Activated CD4-positive, alpha-beta T cell treated with anti-CD3 and anti-CD28 coated beads for 4 hours (primary cell): ENCODE measurements around the gene CROCC2.
A peak's percentile ranks its signal among the peaks of the same experiment; 100 is the strongest.

ENCODE experiments used
- DNase-seq, 2 donors: peaks; one replicate each; pipeline ENCODE4 v3.0.0-alpha.2; 2020

The CROCC2 gene

DNA sequence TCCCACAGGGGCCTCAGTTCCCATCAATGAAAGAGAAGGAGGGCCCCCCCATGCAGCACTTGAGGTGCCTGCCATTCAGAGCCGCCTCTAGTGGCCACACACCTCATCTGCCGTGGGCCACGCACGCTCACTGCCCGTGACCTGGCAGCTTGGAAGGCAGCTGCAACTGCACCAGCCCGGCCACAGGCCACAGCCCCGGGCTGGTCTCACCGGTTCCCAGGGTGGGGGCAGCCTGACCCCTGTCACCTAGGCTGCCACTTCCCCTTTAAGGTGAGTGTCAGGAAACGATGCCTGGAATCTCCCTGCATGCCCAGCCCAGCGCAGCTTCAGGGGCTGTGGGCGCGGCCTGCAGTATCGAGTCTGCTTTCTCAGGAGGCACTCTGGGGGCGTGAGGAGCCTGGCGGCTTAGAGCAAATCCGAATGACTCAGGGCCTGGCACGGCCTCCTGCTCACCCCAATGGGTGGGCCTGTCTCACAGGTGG is 12.7 kb upstream of the CROCC2 start:
- DNase-seq = peak in 1 of 2 donors; percentile 38

DNA sequence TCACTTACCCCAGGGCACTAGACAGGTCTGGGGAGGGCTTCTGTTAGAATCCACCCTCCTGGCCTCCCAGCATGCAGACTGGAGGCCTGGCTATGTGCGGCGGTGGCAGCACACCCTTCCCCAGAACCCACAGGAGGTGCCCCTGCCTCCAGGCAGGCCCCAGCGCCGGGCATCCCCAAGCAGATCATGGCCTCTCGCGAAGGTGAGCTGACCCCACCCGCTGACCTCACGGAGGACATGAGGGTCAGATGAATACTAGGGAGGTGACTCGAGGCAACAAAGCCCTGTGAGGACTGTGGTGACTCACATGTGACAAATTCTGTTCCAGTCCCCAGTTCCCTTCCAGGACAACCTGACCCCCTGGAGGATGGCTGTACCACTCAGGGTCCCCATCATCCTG is 12.1 kb upstream of the CROCC2 start:
- DNase-seq = no peak

DNA sequence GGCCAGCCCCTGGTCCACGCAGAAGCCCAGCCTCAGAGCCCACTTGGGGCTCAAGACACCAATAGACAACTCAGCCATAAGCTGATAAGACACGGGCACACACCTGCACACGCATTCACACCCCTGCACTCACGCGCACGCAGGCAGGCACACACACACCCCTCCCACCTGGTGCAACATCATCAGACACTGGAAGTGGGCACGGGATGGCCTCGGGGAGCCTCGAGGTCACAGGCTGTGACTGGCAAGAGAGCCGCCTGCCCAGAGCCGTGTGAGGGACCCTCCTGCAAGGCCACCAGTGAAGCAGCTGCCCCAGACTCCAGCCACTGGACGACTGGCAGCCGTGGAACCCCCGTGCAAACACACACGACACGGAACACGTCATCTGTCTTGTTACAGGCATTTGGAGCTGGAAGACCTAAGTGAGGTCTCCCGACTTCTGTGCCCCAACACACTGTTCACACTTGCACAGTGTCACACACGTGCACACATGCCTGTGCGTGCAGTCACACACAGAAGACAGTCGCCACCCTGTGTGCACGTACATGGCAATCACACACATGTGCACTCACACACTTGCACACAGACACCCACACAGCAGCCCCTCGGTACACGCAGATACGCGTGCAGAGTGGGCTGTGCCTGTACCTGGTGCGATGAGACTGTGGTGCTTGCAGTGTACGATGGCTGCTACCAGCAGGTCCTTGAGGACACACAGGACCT is 11.1 kb upstream of the CROCC2 start:
- DNase-seq = no peak

GRCh38 chr2:240895656-240896388 is 10.3 kb upstream of the CROCC2 start, which contains the start of gene MAB21L4:
Gene MAB21L4, minus strand, starts transcription at chr2:240896156. Its CDS starts 159 bp downstream, at chr2:240895997.
- no peak for DNase-seq

GRCh38 chr2:240896394-240896793 is 9.7 kb upstream of the CROCC2 start:
- no peak for DNase-seq

- no peak for DNase-seq
These were observed 9.1 kb upstream of the CROCC2 start for GRCh38 chr2:240896871-240897692.

DNA sequence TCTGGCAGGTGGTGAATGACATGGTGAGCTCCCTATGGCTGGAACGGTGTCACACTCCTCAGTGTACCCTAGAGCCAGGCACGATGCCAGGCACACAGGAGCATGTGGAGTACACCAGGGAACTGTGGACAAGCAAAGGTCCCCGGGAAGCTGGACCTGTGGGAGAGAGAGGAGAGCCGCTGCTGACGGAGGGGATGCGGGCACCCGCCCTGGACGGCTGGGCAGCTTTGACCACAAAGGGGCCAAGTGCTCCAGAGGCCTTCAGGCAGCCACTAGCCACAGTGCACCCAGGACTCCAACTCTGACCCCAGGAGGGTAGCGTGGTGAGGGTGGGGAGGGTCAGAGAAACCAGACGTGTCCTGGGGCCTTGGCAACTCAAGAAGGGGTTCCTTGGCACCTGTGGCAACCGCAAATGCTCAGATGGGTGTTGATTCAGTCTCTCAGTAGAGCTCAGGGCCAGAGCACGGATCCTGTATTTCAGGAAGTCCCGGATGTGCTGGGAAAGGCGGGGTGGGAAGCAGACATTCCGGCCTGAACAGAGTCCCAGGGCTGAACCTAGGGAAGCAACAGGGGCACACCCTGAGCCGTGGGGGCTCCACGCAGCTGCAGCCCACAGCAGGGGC is 7.9 kb upstream of the CROCC2 start:
- no peak for DNase-seq

DNA sequence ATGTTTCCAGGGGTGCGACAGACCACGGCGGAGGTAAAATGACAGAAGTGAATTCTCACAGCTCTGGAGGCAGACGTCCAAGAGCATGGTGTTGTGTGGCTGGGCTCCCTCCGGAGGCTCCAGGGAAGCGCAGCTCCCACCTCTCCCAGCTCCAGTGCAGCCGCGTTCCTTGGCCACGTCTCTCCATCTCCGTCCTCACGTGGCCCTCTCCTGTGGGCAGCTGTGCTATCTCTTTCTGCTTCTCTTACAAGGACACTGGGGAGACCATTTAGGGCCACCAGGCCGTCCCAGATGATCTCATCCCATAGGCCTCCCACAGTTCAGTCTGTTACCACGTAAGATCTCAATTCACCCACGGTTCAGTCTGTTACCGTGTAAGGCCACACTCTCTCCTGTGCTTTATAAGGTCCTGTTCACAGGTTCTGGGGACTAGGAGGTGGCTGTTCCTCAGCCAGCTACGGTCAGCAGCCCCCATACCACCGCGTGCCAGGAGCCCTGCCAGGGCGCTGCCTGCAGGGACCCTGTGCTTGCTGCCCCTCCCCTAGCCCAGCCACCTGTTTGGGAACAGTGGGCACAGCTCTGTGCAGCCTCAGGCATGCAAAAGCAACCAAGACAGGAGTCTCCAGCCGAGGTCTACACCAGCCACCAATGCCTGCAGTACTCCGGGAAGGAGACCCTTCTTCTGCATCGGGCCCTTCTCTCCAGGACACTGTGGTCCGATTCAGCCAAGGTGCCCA is 7.2 kb upstream of the CROCC2 start:
- DNase-seq = no peak

DNA sequence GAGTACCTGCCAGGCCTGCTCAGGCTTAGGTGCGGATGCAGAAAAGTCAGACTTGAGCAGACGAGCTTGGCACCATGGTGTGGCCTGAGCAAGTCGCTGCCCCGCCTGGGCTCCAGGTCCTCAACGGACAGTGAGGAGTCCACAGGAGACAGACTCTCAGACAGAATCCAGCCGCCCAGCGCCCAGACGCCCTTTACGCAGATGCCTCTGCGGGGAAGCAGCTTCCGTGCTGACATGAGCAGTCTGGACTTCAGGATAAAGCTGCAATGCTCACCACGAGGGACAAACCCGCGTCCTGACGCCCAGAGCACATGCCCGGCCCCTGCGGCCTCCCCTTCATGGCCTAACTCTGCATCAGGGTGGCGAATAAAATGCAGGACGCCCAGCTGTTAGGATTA is 6.7 kb upstream of the CROCC2 start:
- DNase-seq = no peak

- DNase-seq = no peak
These were observed 5.8 kb upstream of the CROCC2 start for GRCh38 chr2:240900141-240900860.

- DNase-seq = no peak
These were observed 4.0 kb upstream of the CROCC2 start for GRCh38 chr2:240901986-240902614.

GRCh38 chr2:240902615-240903041 is 3.5 kb upstream of the CROCC2 start:
- no peak for DNase-seq

DNA sequence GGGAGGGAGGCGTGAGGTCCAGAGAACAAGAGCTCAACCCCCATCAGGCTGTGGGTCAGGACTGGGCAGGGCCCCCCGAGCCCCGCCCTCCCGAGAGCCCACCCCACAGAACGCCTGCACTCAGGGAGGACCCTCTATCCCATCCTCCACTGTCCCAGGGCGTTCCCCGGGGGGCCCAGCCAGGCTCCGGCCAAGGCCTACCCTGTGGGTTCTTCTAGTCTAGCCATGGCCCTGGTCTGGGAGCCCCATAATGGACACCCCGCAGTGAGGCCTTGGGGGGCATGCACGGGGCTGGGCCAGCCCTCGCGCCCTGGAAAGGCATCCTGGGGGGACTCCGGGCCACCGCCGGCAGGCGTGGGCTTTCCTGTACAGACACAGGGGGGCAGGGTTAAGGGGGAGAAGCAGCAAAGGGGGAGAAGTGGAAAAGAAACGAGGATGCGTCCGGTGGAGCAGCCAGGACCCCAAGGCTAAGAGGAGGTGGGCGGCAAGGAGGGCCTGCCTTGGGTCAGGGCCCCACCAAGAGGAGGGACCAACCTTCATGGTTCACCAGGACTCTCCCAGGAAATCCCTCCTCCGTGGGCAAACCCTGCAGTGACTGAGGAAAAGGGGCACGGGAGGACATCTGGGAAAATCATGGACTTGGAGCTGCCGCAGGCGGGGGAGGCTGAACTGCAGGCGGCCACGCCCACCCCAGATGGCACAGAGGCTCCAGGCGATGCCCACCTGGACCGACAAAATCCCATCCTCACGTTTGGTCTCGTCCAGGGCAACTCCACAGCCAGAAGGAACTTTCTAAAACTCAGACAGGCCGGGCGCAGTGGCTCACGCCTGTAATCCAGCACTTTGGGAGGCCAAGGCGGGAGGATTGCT is 2.7 kb upstream of the CROCC2 start:
- DNase-seq = no peak

GRCh38 chr2:240904216-240905175 is 1.6 kb upstream of the CROCC2 start:
- DNase-seq = no peak

DNA sequence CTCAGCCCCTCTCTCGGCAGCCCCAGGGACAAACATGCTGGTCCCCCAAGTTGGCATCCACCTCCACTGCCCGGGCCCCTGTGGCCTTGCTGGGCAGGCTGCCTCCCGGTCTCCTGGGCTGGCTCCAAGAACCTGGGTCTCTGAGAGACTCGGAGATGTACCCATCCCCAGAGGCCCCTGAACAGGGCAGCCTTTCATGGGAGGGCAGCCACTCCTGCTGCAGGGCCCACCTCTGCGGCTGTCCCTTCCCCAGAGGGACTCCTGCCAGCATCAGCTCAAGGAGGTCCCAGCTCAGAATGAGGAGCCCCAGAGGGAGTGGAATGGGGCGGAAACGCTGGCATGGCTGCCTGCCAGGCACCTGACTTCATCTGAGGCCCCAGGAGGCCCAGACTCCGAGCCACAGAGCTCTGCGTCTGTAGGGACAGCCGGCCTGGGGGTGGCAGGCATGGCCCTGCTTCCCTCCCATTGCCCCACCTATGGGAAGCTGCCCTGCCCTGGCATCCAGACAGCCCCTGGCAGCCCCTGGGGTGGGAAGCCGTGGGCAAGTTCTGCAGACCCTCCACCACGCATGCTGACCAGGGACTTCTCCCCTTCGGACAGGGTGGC is 857 bp upstream of the CROCC2 start:
- no peak for DNase-seq

DNA sequence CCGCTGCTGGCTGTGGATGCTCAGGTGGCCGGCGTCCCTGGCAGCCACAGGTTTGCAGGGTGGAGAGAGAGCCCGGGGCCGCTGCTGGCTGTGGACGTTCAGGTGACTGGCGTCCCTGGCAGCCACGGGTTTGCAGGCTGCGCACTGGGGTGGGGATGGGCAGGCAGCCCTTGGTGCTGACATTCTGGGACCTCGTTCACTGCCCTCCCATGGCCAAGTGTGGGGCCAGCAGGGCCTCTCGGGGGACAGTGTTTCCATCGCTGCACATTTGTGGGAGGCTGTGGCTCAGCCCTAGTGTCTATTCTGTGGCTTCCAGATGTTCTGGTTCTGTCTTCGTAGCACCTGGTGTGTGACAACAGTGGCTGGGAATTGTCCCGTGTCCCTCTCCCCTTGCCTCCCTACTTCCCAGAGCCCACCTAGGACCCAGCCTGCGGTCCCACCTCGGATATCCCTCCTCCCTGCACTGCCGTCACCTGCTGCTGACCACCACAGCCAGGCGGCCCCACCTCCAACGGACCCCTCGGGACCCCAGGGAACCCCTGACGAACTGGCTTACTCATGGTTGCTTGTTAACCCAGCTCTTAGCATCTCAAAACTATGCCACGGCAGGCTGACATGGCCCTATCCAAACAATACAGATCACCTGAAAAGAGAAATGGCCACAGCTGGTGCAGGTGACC is 915 bp downstream of the CROCC2 start:
- DNase-seq = no peak

GRCh38 chr2:240909216-240909974 is 3.3 kb downstream of the CROCC2 start:
- DNase-seq = no peak
